NCI-H82 (cell line): ENCODE results near the gene PITPNB.
A peak's percentile ranks its signal among the peaks of the same experiment; 100 is the strongest.

Experiments used
- DNase-seq: peaks from one replicate; lab custom pipeline; 2025; lab: John Stamatoyannopoulos, UW

PITPNB gene

GRCh38 chr22:27859336-27859735 is 59.7 kb downstream of the PITPNB start:
- DNase-seq: no peak

- DNase-seq: no peak
These were observed 60.4 kb downstream of the PITPNB start for GRCh38 chr22:27858626-27859025.

DNA sequence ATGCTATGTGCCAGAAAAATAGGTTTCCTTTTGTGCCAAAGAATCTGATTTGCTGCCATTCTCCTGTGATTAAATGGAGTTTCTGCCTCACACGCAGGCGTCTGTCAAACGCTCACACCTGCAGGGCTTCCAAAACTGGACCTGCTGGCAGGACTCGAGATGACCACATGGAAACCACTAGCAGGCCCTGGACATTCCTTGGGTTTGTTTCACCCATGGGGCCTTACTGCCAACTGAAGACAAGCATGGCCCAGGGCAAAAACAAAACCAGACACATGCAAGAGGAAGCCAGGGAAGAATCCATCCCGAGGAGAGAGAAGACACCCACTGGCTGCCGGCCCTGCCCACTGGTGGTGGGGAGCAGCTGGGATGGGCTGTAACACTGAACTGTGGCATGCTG is 61.6 kb downstream of the PITPNB start:
- no peak for DNase-seq

DNA sequence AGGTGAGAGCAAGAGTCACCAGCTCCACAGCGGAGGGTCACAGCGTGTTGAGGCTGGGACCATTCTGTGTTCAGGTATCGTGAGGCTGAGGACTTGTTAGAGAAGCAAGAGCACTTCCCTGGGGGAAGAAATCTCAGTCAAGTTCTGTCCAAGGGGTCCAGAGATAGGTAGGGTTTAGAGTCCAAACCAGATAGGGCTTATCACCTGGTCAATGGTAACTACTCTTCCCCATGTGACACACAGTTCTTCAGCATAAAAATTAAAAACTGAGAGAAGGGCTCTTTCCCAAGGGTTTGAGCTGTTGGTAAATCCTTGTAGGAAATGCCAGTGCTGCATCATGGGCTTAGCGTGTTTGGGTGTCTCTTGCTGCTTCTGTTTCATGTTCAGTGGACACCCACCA is 62.7 kb downstream of the PITPNB start:
- no peak for DNase-seq

- no peak for DNase-seq
These were observed 65.6 kb downstream of the PITPNB start for GRCh38 chr22:27853424-27853823.

DNA sequence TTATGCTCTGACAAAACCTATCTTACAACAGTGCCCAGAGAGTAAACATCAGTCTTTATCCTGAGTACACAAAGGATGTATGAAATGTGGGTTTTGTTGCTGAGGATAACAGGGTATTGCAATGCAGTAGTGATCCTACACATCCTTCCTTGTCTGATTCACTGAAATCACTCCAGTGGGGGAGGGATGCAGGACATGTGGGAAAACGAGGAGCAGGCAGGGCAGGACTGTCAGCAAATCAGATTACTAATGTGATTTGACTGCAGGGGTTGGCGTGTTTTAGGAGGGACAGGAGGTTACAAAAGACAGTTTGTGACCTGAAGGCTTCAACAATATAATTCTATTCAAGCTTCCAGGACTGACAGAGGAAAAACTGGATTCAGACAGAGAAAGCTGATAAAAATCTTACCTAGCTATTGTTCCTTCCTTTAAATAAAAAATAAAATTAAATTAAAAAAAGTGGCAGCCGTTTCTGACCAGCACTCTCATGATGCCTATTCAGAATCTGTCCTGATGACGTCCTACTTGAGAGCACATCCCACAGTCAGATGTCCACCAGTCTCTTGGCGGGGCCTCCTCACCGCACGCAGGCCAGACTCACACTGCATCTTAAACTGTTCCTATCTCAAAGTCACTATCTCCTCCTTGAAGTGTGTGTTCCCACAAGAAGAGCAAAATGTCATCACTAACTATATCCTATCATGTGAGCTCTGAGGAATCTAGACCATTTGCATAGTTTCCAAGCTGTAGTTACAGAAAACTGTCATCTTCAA is 66.9 kb downstream of the PITPNB start:
- DNase-seq: peak; percentile 94

- no peak for DNase-seq
These were observed 69.0 kb downstream of the PITPNB start for GRCh38 chr22:27850000-27850521.

DNA sequence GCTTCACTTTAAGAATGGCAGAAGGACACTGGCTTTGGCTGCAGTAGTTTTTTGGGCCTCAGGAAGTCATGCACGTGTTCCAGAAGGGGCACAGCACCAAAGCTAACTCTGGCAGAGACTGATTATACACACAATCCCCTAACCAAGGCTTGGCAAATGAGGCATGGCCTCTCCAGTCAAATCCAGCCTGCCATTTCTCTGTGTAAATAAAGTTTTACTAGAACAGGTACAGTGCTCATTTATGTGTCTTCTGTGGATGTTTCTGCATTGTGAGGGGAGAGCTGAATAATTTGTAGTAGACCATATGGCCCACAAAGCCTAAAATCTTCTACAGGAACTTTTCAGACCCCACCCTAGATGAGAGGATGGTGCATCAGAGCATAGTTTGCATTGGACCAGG is 71.1 kb downstream of the PITPNB start:
- no peak for DNase-seq

- no peak for DNase-seq
These were observed 72.1 kb downstream of the PITPNB start for GRCh38 chr22:27846910-27847309.

DNA sequence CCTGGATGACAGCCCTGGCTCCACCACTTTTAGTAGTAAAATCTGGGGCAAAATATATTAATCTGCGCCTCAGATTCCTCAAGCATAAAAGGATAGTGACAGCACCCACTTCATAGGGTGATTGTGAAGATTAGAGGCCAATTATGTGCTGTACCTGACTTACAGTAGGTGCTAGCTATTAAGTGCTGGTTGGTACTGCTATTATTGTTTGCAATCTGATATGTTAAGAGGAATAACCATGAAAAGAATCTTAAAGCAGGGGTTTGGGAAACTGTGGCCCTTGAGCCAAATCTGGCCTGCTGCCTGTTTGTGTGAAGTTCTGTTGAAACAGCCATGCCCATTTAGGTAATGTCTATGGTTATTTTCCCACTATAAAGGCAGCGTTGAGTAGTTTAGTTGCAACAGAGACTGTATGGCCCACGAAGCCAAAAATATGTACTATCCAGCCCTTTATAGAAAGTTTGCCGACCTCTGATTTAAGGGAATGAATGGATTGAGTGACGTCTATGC is 72.8 kb downstream of the PITPNB start:
- DNase-seq: no peak

GRCh38 chr22:27845644-27846043 is 73.4 kb downstream of the PITPNB start:
- DNase-seq: no peak

- no peak for DNase-seq
These were observed 74.1 kb downstream of the PITPNB start for GRCh38 chr22:27844656-27845591.

GRCh38 chr22:27844256-27844655 is 74.8 kb downstream of the PITPNB start:
- DNase-seq: no peak

DNA sequence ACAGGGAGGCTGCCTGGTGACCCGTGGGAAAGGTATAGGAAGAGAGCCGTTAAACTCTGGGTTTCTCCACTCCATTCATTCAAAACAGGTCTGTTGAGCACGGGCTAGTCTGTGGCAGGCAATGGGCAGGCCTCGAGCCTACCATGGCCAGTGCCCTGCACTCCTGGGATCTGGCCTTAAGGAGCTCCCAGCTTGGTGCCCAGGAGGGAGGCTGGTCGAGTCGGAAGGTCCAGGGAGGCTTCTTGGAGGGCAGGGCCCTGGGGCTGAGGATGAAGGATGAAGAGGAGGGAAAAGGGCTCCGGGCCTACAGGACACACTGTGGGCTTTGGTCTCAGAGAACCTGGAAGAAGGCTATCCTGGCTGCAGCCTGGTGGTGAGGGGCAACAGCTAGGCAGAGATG is 75.6 kb downstream of the PITPNB start:
- no peak for DNase-seq

DNA sequence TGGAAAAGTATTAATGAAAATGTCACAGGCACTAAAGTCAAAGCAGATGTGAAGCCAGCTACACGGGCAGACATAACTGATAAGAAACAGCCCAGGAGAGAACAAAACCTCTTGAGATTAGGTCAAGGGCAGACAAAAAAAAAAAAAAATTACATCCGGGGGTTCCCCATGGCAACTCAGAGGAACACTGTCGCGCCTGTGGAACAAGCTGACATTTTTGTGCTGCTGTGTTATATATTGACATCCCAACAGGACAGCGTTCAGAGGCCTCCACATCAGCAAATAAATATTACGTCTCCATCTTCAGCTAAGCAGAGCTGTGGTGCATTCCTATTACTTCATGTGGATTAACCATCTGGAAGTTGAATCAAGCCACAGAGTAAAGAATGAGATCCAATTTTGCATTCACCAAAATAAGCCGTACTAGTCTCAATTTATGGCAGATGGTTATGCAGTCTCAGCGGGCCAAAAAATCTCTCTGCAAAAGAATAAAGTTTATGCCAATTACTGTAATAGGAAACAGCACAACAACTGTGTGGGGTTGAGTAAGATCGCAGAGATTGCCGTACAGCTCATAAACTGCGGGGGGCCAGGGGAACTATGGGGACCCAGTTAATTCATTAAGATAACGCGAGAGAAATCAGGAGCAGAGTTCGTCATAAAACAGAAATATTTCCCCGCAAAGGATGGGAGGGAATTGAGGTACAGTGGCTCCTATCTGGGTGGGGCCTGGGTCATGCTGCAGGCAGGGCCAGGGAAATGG is 76.2 kb downstream of the PITPNB start:
- peak; percentile 61 for DNase-seq

DNA sequence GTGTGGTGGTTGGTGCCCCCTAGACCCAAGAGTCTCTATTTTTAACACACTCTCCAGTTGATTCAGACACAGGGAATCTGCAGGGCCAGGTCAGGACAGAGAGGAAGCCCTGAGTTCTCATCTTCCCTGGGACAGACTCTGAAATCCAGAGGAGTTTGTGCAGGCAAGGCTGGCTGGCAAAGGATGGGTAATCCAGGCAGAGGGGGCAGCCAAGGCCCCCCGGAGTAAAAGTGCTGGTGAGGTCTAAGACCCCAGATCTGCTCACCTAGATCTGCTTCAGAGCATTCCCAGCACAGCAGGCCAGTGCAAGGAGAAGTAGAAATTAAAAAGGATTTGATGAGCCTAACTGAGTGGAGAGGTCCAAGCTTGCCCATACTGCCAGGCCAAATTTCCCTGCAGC is 76.9 kb downstream of the PITPNB start:
- DNase-seq: no peak

DNA sequence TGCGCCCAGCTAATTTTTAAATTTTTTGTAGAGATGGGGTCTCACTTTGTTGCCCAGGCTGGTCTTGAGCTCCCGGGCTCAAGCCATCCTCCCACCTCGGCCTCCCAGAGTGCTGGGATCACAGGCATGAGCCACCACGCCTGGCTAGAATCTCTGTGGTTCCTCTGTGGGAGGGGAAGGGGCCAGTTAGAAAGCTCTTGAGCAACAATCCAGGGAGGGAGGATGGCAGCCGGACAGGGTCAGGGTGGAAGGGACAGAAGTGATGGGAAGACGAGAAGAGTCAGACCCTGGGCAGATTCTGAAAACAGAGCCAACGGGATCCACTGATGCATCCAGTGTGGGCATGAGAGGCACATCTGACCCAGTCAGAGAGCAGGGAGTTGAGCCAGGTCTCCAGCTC is 78.6 kb downstream of the PITPNB start:
- no peak for DNase-seq

DNA sequence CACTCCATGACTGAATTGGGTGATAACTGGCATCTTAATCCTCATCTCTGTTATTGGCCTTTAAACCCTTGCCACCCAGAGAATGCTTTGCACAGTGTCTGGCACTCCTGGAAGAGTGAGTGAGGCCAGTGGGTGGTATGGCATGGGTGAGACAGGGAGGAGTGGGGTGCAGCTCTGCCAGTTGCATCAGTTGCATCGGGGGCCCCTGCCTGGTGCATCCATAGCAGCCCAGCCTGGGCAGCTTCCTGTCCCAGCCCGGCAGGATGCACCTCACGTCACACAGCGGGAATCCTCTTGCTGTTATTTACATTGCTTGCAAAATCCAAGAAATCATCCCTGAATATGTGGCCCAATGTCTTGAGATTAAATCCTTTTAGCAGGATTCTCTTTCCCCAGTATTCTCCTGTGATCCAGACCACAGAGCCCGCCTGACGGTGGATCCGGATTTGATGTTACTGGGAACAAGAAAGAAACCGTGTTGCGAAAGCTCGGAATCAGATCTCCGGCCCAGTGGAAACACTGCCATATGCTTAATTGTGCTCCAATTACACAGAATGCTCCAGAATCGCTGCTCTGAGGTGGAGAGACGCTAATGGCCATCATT is 79.9 kb downstream of the PITPNB start:
- no peak for DNase-seq

DNA sequence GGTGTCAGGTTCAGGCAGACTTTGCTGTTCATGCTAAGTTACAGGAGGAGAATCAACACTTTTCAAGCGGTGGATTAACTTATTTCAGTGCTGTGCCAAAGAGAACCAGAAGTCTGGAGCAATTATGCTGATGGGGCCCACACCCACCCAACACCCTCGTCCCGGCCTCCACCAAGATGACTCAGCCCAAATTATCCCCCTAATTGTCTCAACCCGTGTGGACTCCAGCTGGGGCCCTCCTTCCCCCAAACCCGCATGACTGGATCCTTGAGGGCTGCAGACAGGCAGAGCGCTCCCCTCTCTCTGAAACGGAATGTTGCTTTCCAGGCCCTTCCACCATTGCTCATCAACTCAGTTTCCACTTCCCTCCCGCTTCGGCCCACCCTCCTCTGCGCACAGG is 82.9 kb downstream of the PITPNB start:
- peak; percentile 49 for DNase-seq

DNA sequence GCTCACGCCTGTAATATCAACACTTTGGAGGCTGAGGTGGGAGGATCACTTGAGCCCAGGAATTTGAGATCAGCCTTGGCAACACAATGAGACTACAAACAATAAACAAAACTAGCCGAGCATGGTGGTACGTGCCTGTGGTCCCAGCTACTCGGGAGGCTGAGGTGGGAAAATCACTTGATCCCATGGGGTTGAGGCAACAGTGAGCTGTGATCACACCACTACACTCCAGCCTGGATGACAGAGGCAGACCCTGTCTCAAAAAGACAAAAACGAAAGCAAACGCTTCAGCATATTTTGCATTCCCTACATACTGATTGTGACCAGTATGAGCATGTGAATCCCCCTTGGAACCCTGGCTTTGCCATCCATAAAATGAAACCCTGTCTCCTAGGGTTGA is 83.6 kb downstream of the PITPNB start:
- no peak for DNase-seq

- no peak for DNase-seq
These were observed 84.5 kb downstream of the PITPNB start for GRCh38 chr22:27834364-27835185.
